Measurements from ENCODE around the gene SPON1.

SPON1 gene

GRCh38 chr11:14041040-14041439 lies 78.5 kb downstream of the SPON1 start:
- no peak overlapping the region for H2BK12ac ChIP-seq (ENCODE audit: low read length in 2 of 2)
- H3K18ac ChIP-seq (ENCODE audit: low read depth in 1 of 2, low read length in 2 of 2), result no peak overlapping the region
- H3K9me3 ChIP-seq (ENCODE audit: control insufficient read depth, low read length), result no peaks in the 10 kb centered on the region
- no peak overlapping the region for H2BK15ac ChIP-seq (ENCODE audit: low read depth, poor library complexity, severe bottlenecking)
- DNase-seq, result peak; percentile 6
- no peak overlapping the region for H2AFZ ChIP-seq (ENCODE audit: low read depth, low read length)
- H3K9ac ChIP-seq (ENCODE audit: low read length), result no peak overlapping the region
- no peaks in the 10 kb centered on the region for H3K27me3 ChIP-seq (ENCODE audit: control insufficient read depth in 1 of 2, insufficient read depth in 1 of 2, low read length in 2 of 2)
- H3K79me1 ChIP-seq (replicated peaks; ENCODE audit: low read length, poor library complexity, severe bottlenecking), result no peaks in the 10 kb centered on the region
- no peak overlapping the region for H3K14ac ChIP-seq (ENCODE audit: low read length in 2 of 2)
- H3K27ac ChIP-seq (ENCODE audit: low read length, poor library complexity, severe bottlenecking), result no peak overlapping the region
- H2BK120ac ChIP-seq (ENCODE audit: low read depth, low read length), result no peak overlapping the region
- no peaks in the 10 kb centered on the region for H3K36me3 ChIP-seq (ENCODE audit: control insufficient read depth in 1 of 2, insufficient read depth in 2 of 2, low read depth in 1 of 2, low read length in 2 of 2)
- no peaks in the 10 kb centered on the region for H3K4me1 ChIP-seq (ENCODE audit: control insufficient read depth, insufficient read depth, low read depth, low read length)
- no peak overlapping the region for H3K4ac ChIP-seq (ENCODE audit: low read depth in 1 of 2, low read length in 2 of 2)
- no peak overlapping the region for H3K4me2 ChIP-seq (ENCODE audit: low read length, poor library complexity, severe bottlenecking)
- no peak overlapping the region for H4K91ac ChIP-seq (ENCODE audit: low read length)
- H3K4me3 ChIP-seq (ENCODE audit: insufficient read depth in 1 of 2, low read depth in 1 of 2, low read length in 2 of 2), result no peak overlapping the region
- no peak overlapping the region for H2AK5ac ChIP-seq (ENCODE audit: low read length, severe bottlenecking)
- H2BK5ac ChIP-seq (ENCODE audit: low read depth, low read length, poor library complexity, severe bottlenecking), result no peak overlapping the region
- 58% methylated on average over 3 of the region's 4 CpGs for WGBS
- no peak overlapping the region for H4K8ac ChIP-seq (ENCODE audit: low read length)
- H3K23ac ChIP-seq (ENCODE audit: low read length in 2 of 2), result no peak overlapping the region

- Histone ChIP-seq H2BK120ac (ENCODE audit: low read depth, low read length) (no peak overlapping the region), H3K14ac (ENCODE audit: low read length in 2 of 2) (no peak overlapping the region), H4K8ac (ENCODE audit: low read length) (no peak overlapping the region), H4K91ac (ENCODE audit: low read length) (no peak overlapping the region), H3K79me1 (replicated peaks; ENCODE audit: low read length, poor library complexity, severe bottlenecking) (no peaks in the 10 kb centered on the region), H3K18ac (ENCODE audit: low read depth in 1 of 2, low read length in 2 of 2) (no peak overlapping the region), H3K27ac (ENCODE audit: low read length, poor library complexity, severe bottlenecking) (no peak overlapping the region), H2BK15ac (ENCODE audit: low read depth, poor library complexity, severe bottlenecking) (no peak overlapping the region), H3K27me3 (ENCODE audit: control insufficient read depth in 1 of 2, insufficient read depth in 1 of 2, low read length in 2 of 2) (no peaks in the 10 kb centered on the region), H3K36me3 (ENCODE audit: control insufficient read depth in 1 of 2, insufficient read depth in 2 of 2, low read depth in 1 of 2, low read length in 2 of 2) (no peaks in the 10 kb centered on the region), H3K9me3 (ENCODE audit: control insufficient read depth, low read length) (no peaks in the 10 kb centered on the region), H2BK12ac (ENCODE audit: low read length in 2 of 2) (no peak overlapping the region), H3K4me3 (ENCODE audit: insufficient read depth in 1 of 2, low read depth in 1 of 2, low read length in 2 of 2) (no peak overlapping the region), H3K4me1 (ENCODE audit: control insufficient read depth, insufficient read depth, low read depth, low read length) (no peaks in the 10 kb centered on the region), H2AK5ac (ENCODE audit: low read length, severe bottlenecking) (no peak overlapping the region), H2BK5ac (ENCODE audit: low read depth, low read length, poor library complexity, severe bottlenecking) (no peak overlapping the region), H3K23ac (ENCODE audit: low read length in 2 of 2) (no peak overlapping the region), H2AFZ (ENCODE audit: low read depth, low read length) (no peak overlapping the region), H3K4ac (ENCODE audit: low read depth in 1 of 2, low read length in 2 of 2) (no peak overlapping the region), H3K9ac (ENCODE audit: low read length) (no peak overlapping the region), H3K4me2 (ENCODE audit: low read length, poor library complexity, severe bottlenecking) (no peak overlapping the region)
- DNase-seq, result no peak
- WGBS, result 82% methylated on average over 4 of the region's 4 CpGs
These were observed 79.0 kb downstream of the SPON1 start for GRCh38 chr11:14041565-14041964.

GRCh38 chr11:14042686-14043465 lies 80.4 kb downstream of the SPON1 start:
- H3K4me2 ChIP-seq (ENCODE audit: low read length, poor library complexity, severe bottlenecking), result no peak overlapping the region
- H3K27me3 ChIP-seq (ENCODE audit: control insufficient read depth in 1 of 2, insufficient read depth in 1 of 2, low read length in 2 of 2), result no peaks in the 10 kb centered on the region
- no peak overlapping the region for H3K4me3 ChIP-seq (ENCODE audit: insufficient read depth in 1 of 2, low read depth in 1 of 2, low read length in 2 of 2)
- no peak overlapping the region for H3K23ac ChIP-seq (ENCODE audit: low read length in 2 of 2)
- H3K4me1 ChIP-seq (ENCODE audit: control insufficient read depth, insufficient read depth, low read depth, low read length), result no peaks in the 10 kb centered on the region
- H3K14ac ChIP-seq (ENCODE audit: low read length in 2 of 2), result no peak overlapping the region
- H2BK12ac ChIP-seq (ENCODE audit: low read length in 2 of 2), result no peak overlapping the region
- no peak overlapping the region for H3K4ac ChIP-seq (ENCODE audit: low read depth in 1 of 2, low read length in 2 of 2)
- no peaks in the 10 kb centered on the region for H3K9me3 ChIP-seq (ENCODE audit: control insufficient read depth, low read length)
- H3K36me3 ChIP-seq (ENCODE audit: control insufficient read depth in 1 of 2, insufficient read depth in 2 of 2, low read depth in 1 of 2, low read length in 2 of 2), result no peaks in the 10 kb centered on the region
- H2BK5ac ChIP-seq (ENCODE audit: low read depth, low read length, poor library complexity, severe bottlenecking), result no peak overlapping the region
- H3K9ac ChIP-seq (ENCODE audit: low read length), result no peak overlapping the region
- no peak overlapping the region for H4K91ac ChIP-seq (ENCODE audit: low read length)
- no peak overlapping the region for H2BK15ac ChIP-seq (ENCODE audit: low read depth, poor library complexity, severe bottlenecking)
- no peak overlapping the region for H2BK120ac ChIP-seq (ENCODE audit: low read depth, low read length)
- no peak overlapping the region for H3K27ac ChIP-seq (ENCODE audit: low read length, poor library complexity, severe bottlenecking)
- no peak overlapping the region for H4K8ac ChIP-seq (ENCODE audit: low read length)
- WGBS, result 91% methylated on average over 4 of the region's 4 CpGs
- H3K79me1 ChIP-seq (replicated peaks; ENCODE audit: low read length, poor library complexity, severe bottlenecking), result no peaks in the 10 kb centered on the region
- H3K18ac ChIP-seq (ENCODE audit: low read depth in 1 of 2, low read length in 2 of 2), result no peak overlapping the region
- H2AK5ac ChIP-seq (ENCODE audit: low read length, severe bottlenecking), result no peak overlapping the region
- DNase-seq, result no peak
- no peak overlapping the region for H2AFZ ChIP-seq (ENCODE audit: low read depth, low read length)

- no peaks in the 10 kb centered on the region for H3K4me1 ChIP-seq (ENCODE audit: control insufficient read depth, insufficient read depth, low read depth, low read length)
- WGBS, result 90% methylated on average over 3 of the region's 3 CpGs
These were observed 82.4 kb downstream of the SPON1 start for GRCh38 chr11:14044916-14045315.

More at GRCh38 chr11:14044916-14045315, 82.4 kb downstream of the SPON1 start:
- no peak overlapping the region for H3K27ac ChIP-seq (ENCODE audit: low read length, poor library complexity, severe bottlenecking)
- no peaks in the 10 kb centered on the region for H3K36me3 ChIP-seq (ENCODE audit: control insufficient read depth in 1 of 2, insufficient read depth in 2 of 2, low read depth in 1 of 2, low read length in 2 of 2)
- no peak overlapping the region for H4K8ac ChIP-seq (ENCODE audit: low read length)
- peaks cover 0 to 4% of the 10 kb centered on the region in 2 experiments for H3K27me3 ChIP-seq (ENCODE audit: control insufficient read depth in 1 of 2, insufficient read depth in 1 of 2, low read length in 2 of 2)
- H3K4me2 ChIP-seq (ENCODE audit: low read length, poor library complexity, severe bottlenecking), result no peak overlapping the region
- no peak overlapping the region for H3K4me3 ChIP-seq (ENCODE audit: insufficient read depth in 1 of 2, low read depth in 1 of 2, low read length in 2 of 2)
- no peak overlapping the region for H3K23ac ChIP-seq (ENCODE audit: low read length in 2 of 2)
- no peak overlapping the region for H3K14ac ChIP-seq (ENCODE audit: low read length in 2 of 2)
- H4K91ac ChIP-seq (ENCODE audit: low read length), result no peak overlapping the region
- no peaks in the 10 kb centered on the region for H3K9me3 ChIP-seq (ENCODE audit: control insufficient read depth, low read length)
- H2AK5ac ChIP-seq (ENCODE audit: low read length, severe bottlenecking), result no peak overlapping the region
- no peak overlapping the region for H2BK120ac ChIP-seq (ENCODE audit: low read depth, low read length)
- DNase-seq, result no peak
- no peak overlapping the region for H2BK12ac ChIP-seq (ENCODE audit: low read length in 2 of 2)
- no peak overlapping the region for H2AFZ ChIP-seq (ENCODE audit: low read depth, low read length)
- H3K79me1 ChIP-seq (replicated peaks; ENCODE audit: low read length, poor library complexity, severe bottlenecking), result no peaks in the 10 kb centered on the region
- H2BK5ac ChIP-seq (ENCODE audit: low read depth, low read length, poor library complexity, severe bottlenecking), result no peak overlapping the region
- no peak overlapping the region for H2BK15ac ChIP-seq (ENCODE audit: low read depth, poor library complexity, severe bottlenecking)
- H3K4ac ChIP-seq (ENCODE audit: low read depth in 1 of 2, low read length in 2 of 2), result no peak overlapping the region
- H3K18ac ChIP-seq (ENCODE audit: low read depth in 1 of 2, low read length in 2 of 2), result no peak overlapping the region
- H3K9ac ChIP-seq (ENCODE audit: low read length), result no peak overlapping the region
